Activated naive CD4-positive, alpha-beta T cell treated with Interleukin-2 at 50 U/mL for 16 hours (primary cell): ENCODE results near the gene TAS2R41.

Source experiments
- DNase-seq: peaks from one replicate; pipeline ENCODE4 v3.0.0-alpha.2; 2020

TAS2R41 gene

GRCh38 chr7:143494622-143495021 is 16.9 kb downstream of the TAS2R41 start:
- no peak for DNase-seq

GRCh38 chr7:143495851-143496250 is 18.2 kb downstream of the TAS2R41 start:
- no peak for DNase-seq

- no peak for DNase-seq
Measured at GRCh38 chr7:143496263-143496662, 18.6 kb downstream of the TAS2R41 start.

- no peak for DNase-seq
Measured at GRCh38 chr7:143497008-143497795, 19.5 kb downstream of the TAS2R41 start.

- no peak for DNase-seq
Measured at GRCh38 chr7:143499246-143499645, 21.6 kb downstream of the TAS2R41 start.

GRCh38 chr7:143499743-143500348 is 22.2 kb downstream of the TAS2R41 start:
- DNase-seq: no peak

- no peak for DNase-seq
Measured at GRCh38 chr7:143503261-143503660, 25.6 kb downstream of the TAS2R41 start.

- DNase-seq: no peak
Measured at GRCh38 chr7:143504215-143504936, 26.7 kb downstream of the TAS2R41 start.

GRCh38 chr7:143504937-143505297 is 27.2 kb downstream of the TAS2R41 start:
- DNase-seq: no peak

GRCh38 chr7:143505838-143506237 is 28.2 kb downstream of the TAS2R41 start:
- no peak for DNase-seq

GRCh38 chr7:143507094-143507518 is 29.4 kb downstream of the TAS2R41 start:
- DNase-seq: no peak

GRCh38 chr7:143507534-143508055 is 29.9 kb downstream of the TAS2R41 start:
- DNase-seq: no peak

GRCh38 chr7:143510854-143511592 is 33.4 kb downstream of the TAS2R41 start:
- DNase-seq: no peak

GRCh38 chr7:143511593-143512047 is 33.9 kb downstream of the TAS2R41 start:
- no peak for DNase-seq

- DNase-seq: no peak
Measured at GRCh38 chr7:143512488-143513340, 35.0 kb downstream of the TAS2R41 start.

- DNase-seq: no peak
Measured at GRCh38 chr7:143514487-143514886, 36.8 kb downstream of the TAS2R41 start.

- DNase-seq: no peak
Measured at GRCh38 chr7:143514995-143515735, 37.5 kb downstream of the TAS2R41 start.

GRCh38 chr7:143516981-143517380 is 39.3 kb downstream of the TAS2R41 start:
- no peak for DNase-seq

- no peak for DNase-seq
Measured at GRCh38 chr7:143518521-143518920, 40.8 kb downstream of the TAS2R41 start.

GRCh38 chr7:143518941-143519340 is 41.3 kb downstream of the TAS2R41 start:
- no peak for DNase-seq
